Tibial artery (tissue), 4 donors: ENCODE measurements around the gene GLP1R.
A peak's percentile ranks its signal among the peaks of the same experiment; 100 is the strongest.

Source experiments
- DNase-seq, 2 donors: peaks; one replicate each; pipeline ENCODE4 v3.0.0-alpha.2; 2019
- H3K27ac ChIP-seq, 2 donors: fragments of 200-600 bp; sonication (generic) in 1 of 2; 1 replicate in 1 of 2; 2 replicates in 1 of 2; pipeline ENCODE4 v1.5.1; 2018 to 2019; ENCODE audit warnings: mild to moderate bottlenecking in 1 of 2
- H3K27me3 ChIP-seq, 2 donors: fragments of 200-600 bp; sonication (generic) in 1 of 2; one replicate each; pipeline versions ENCODE4 v1.5.1 to v1.6.0; 2016 to 2019
- H3K36me3 ChIP-seq, 3 donors: fragments of 200-600 bp; sonication (generic) in 2 of 3; one replicate each; pipeline ENCODE4 v1.5.1; 2016 to 2019; ENCODE audit warnings: mild to moderate bottlenecking in 2 of 3
- H3K4me1 ChIP-seq, 4 donors: fragments of 200-600 bp; sonication (generic) in 2 of 4; 1 replicate in 3 of 4; 2 replicates in 1 of 4; pipeline ENCODE4 v1.5.1; 2016 to 2019
- H3K4me3 ChIP-seq, 2 donors: fragments of 200-600 bp; sonication (generic) in 1 of 2; 1 replicate in 1 of 2; 2 replicates in 1 of 2; pipeline ENCODE4 v1.5.1; 2018 to 2019; ENCODE audit warnings: mild to moderate bottlenecking in 2 of 2
- H3K9me3 ChIP-seq, 3 donors: fragments of 200-600 bp; sonication (generic) in 1 of 3; one replicate each; pipeline ENCODE4 v1.5.1; 2016 to 2019
- intact Hi-C: fragments of 100-400 bp; cut with DNase I; formaldehyde crosslinking; loops from one replicate; pipeline ENCODE4 v1.15.0; 2023; ENCODE audit warnings: low total_unique reads
- TF ChIP-seq, protein P1 (sequence below), 2 experiments: fragments of 200-600 bp in 1 of 2; fragments of 450-650 bp in 1 of 2; IDR thresholded peaks; one replicate each; pipeline ENCODE4 v1.5.1; 2017 to 2019; ENCODE audit warnings: antibody characterized with exemption in 2 of 2, mild to moderate bottlenecking in 1 of 2, moderate library complexity in 1 of 2

GLP1R gene

DNA sequence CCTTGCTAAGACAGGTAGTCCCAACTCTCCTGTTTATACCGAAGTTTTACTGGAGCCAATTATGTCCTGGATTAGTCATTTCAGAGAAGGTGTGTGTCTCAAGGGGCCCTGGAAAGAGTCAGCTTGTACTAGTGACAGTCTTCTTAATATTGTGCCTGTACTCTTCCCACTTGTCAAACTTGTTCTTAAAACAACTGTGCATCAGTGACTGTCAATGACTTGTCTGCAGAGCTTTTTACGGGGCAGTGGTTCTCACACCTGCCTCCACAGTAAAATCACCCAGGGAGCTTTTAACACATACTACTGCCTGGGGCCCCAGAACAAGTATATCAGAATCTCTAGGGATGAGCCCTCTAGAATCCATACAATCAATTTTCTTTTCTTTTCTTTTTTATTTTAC, 28.4 kb upstream of the GLP1R start:
- no peak for DNase-seq
- intact Hi-C loops: no loop called here
- Histone ChIP-seq H3K4me1 (no peaks in the 10 kb centered on the region), H3K27me3 (no peaks in the 10 kb centered on the region), H3K36me3 (no peaks in the 10 kb centered on the region), H3K9me3 (no peaks in the 10 kb centered on the region), H3K4me3 (no peak overlapping the region), H3K27ac (no peak overlapping the region)
- TF ChIP-seq, protein P1, sequence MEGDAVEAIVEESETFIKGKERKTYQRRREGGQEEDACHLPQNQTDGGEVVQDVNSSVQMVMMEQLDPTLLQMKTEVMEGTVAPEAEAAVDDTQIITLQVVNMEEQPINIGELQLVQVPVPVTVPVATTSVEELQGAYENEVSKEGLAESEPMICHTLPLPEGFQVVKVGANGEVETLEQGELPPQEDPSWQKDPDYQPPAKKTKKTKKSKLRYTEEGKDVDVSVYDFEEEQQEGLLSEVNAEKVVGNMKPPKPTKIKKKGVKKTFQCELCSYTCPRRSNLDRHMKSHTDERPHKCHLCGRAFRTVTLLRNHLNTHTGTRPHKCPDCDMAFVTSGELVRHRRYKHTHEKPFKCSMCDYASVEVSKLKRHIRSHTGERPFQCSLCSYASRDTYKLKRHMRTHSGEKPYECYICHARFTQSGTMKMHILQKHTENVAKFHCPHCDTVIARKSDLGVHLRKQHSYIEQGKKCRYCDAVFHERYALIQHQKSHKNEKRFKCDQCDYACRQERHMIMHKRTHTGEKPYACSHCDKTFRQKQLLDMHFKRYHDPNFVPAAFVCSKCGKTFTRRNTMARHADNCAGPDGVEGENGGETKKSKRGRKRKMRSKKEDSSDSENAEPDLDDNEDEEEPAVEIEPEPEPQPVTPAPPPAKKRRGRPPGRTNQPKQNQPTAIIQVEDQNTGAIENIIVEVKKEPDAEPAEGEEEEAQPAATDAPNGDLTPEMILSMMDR (IDR thresholded peaks at IDR 0.05): no peak

DNA sequence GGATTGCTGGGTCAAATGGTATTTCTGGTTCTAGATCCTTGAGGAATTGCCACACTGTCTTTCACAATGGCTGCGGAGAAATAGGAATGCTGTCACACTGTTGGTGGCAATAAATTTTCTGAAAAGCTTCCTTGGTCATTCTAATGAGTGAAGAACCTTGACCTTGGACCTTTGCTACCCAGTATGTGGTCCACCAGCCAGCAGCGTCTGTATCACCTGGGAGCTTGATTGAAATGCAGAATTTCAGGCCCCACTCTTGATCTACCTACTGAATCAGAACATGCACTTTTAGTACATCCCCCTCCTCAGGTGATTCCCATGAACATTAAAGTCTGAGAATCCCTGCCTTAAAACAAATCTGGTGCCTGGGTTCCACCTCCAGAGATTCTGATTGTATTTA, 27.5 kb upstream of the GLP1R start:
- H3K27me3 ChIP-seq: no peaks in the 10 kb centered on the region
- no peak overlapping the region for H3K27ac ChIP-seq
- no peaks in the 10 kb centered on the region for H3K4me1 ChIP-seq
- H3K4me3 ChIP-seq: no peak overlapping the region
- H3K9me3 ChIP-seq: no peaks in the 10 kb centered on the region
- TF ChIP-seq, protein P1 (IDR thresholded peaks at IDR 0.05): no peak
- H3K36me3 ChIP-seq: no peaks in the 10 kb centered on the region
- no peak for DNase-seq
- intact Hi-C loops: no loop called here

DNA sequence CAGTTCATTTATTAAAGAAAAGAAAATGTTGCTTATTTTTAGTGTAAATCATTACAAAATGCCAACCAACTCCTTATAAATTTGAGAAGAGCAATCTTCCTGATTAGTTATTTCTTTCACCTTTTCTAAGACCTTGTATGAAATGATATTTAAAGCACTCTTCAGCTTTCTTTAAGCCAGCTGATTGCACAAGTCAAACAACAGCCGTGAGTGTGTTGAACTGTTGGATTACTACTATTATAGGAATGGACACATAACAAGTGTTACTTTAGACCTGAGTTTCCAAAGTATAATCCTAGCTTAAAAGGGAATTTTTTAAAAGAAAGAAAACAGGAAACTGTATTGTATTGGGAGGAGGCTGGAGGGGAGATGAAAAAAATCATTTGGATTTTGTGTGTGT, 26.8 kb upstream of the GLP1R start:
- H3K36me3 ChIP-seq: no peaks in the 10 kb centered on the region
- no peak overlapping the region for H3K27ac ChIP-seq

DNA sequence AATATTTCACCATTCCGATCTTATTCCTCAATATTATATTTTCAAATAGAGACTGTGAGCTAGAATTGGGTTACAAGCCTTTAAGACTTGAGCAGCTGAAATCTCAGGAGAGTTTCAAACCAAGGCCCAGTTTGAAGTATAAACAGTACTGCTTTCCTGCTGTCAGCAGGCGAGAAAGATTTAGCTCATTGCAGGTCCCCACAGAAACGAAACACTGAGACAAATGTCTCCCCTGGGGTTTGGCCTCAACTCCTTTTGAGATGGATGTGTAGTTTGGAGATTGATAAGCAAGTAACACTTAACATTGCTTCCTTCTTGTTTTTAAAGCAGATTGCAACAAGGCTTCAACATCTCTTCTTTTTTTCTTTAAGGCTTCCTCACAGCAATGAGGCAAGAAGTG, 22.4 kb upstream of the GLP1R start:
- Histone ChIP-seq H3K27me3 (peaks cover 0 to 10% of the 10 kb centered on the region in 2 donors), H3K9me3 (no peaks in the 10 kb centered on the region), H3K4me3 (no peak overlapping the region), H3K27ac (no peak overlapping the region), H3K4me1 (no peaks in the 10 kb centered on the region), H3K36me3 (no peaks in the 10 kb centered on the region)
- DNase-seq: no peak
- intact Hi-C loops: no loop called here
- TF ChIP-seq, protein P1 (IDR thresholded peaks at IDR 0.05): no peak

More for the DNA sequence above, 26.8 kb upstream of the GLP1R start:
- Histone ChIP-seq H3K27me3 (no peaks in the 10 kb centered on the region), H3K9me3 (no peaks in the 10 kb centered on the region), H3K4me1 (no peaks in the 10 kb centered on the region), H3K4me3 (no peak overlapping the region)
- TF ChIP-seq, protein P1 (IDR thresholded peaks at IDR 0.05): no peak
- intact Hi-C loops: no loop called here
- DNase-seq: no peak

DNA sequence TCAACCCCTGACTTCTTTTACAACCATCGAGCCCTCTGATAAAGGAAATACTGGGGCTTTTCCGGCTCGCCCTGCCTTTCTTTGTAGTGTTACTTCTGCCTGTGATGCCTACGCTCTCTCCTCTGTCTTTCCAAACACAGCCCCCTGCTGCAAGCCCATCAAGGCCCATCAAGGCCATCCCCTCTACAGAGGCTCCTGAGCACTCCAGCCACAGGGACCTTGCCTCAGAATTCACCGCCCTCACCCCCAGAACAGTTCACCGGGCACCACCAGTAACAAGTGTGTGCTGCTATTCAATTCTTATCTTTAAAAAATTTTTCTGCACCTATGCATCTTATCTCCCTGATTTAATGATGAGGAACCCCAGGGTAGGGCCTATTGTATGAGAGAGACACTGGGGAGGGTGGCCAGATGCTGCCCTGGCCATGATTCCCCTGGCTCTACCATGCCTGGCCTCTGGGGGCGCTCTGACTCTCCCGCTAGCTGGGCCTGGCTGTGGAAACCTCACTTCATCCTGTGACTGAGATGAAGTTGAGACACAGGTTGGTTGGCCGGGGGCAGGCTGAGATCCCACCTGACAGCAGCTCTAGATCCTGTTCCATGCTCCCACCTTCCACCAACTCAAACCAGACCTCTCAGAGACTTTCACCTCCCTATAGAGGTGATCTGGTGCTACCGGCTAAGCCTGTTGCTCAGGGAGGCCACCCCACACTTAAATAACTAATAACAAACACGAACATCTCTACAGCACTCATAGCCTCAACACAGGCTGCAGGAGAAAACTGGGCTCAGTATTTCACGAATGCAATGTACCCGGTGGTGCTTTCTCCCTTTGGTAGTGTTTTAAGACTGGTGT, 19.2 kb upstream of the GLP1R start:
- Histone ChIP-seq H3K9me3 (no peaks in the 10 kb centered on the region), H3K36me3 (no peaks in the 10 kb centered on the region), H3K4me3 (no peak overlapping the region), H3K27me3 (peaks cover 0 to 27% of the 10 kb centered on the region in 2 donors), H3K4me1 (no peaks in the 10 kb centered on the region), H3K27ac (no peak overlapping the region)
- DNase-seq: no peak
- intact Hi-C loops: no loop called here
- TF ChIP-seq, protein P1 (IDR thresholded peaks at IDR 0.05): peak in 1 of 2 experiments; percentile 23
